Measurements from ENCODE around the gene HTD2.
A peak's percentile ranks its signal among the peaks of the same experiment; 100 is the strongest.

Gene HTD2

DNA sequence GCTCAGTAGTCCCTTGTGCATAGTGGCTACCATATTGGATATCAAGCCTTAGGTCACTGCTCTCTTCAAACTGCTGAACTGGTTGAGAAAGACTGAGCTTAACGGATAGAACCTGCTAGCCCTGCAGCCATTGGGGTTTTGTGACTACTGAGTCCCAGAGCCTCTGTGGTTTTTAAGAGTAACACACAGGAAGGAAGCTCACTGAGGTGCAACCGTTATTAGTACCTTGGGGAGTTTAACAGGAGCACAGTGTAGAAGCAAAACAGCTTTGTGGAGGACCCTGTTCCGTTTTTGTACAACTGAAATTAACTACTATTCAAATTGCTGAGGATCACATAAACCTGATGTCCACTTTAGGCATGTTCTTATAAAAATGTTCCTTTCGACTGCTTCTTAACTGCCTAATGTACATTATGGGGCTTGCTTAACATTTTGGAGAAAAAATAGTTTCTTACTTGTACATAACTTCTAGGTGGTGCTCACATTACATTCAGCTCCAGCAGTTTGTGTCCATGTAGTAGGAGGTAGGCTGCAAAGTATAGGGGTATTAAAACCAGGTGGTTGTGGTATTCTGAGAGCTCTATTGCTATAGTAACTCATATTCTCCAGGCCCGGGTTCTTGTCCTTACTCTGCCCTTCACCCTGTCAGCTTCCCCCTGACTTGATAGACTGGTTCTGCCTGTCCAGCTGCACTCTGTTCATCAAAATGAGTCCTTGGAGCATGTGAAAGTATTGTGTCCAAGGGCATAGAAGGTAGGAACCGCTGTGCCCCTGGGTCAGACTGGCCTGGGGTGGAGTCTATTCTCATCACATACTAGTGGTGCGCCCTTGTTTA, 43.7 kb downstream of the HTD2 start:
- no peak for DNase-seq (ENCODE audit: low read depth)
- no peak for TF ChIP-seq CTCF (conservative IDR thresholded peaks at IDR 0.05; ENCODE audit: low read depth, low read length)

DNA sequence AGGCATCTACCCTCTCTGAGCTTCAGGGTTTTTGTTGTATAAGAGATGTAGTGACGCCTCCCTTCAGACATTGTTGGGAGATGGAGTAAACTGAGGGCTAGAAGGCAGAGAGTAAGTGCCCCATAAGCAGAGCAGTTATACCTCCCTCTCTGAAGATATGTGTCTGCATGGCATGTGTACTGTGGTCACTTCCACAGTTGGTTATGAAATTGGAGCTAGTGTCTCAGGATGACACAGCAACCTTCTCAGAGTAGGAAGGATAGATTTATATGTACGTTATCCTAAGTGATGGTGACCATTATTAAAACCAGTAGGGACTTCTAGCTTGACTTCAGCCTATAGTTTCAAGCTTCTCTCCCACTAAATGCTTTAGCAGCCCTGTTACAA, 44.3 kb downstream of the HTD2 start:
- no peak for TF ChIP-seq CTCF (conservative IDR thresholded peaks at IDR 0.05; ENCODE audit: low read depth, low read length)
- no peak overlapping the region for H3K4me3 ChIP-seq (ENCODE audit: low read depth, low read length)
- DNase-seq (ENCODE audit: low read depth): peak; percentile 49

More for the DNA sequence above, 43.7 kb downstream of the HTD2 start:
- no peak overlapping the region for H3K4me3 ChIP-seq (ENCODE audit: low read depth, low read length)

- no peak for TF ChIP-seq CTCF (conservative IDR thresholded peaks at IDR 0.05; ENCODE audit: low read depth, low read length)
- no peak overlapping the region for H3K4me3 ChIP-seq (ENCODE audit: low read depth, low read length)
- DNase-seq (ENCODE audit: low read depth): no peak
These were observed 45.6 kb downstream of the HTD2 start for GRCh38 chr3:58351920-58352319.

DNA sequence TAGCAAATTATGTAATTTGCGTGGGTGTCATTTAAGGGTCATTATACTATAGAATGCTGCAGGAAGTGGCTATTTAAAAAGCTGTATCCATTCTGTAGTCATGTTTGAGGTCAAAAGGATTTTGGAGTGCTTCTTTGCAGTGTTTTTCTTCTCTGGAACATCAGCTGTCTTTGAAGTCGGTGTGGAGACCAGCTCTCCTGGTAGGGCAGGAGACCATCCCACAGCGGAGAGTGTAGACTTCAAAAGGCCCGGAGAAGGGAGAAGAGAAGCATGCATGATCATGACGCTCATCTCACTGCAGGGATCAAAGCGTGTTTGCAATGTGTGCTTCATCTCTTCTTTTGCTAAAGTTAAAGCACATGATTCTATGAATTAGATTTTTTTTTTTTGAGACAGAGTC, 46.3 kb downstream of the HTD2 start:
- H3K4me3 ChIP-seq (ENCODE audit: low read depth, low read length): no peak overlapping the region
- TF ChIP-seq CTCF (conservative IDR thresholded peaks at IDR 0.05; ENCODE audit: low read depth, low read length): no peak
- peak; percentile 43 for DNase-seq (ENCODE audit: low read depth)

DNA sequence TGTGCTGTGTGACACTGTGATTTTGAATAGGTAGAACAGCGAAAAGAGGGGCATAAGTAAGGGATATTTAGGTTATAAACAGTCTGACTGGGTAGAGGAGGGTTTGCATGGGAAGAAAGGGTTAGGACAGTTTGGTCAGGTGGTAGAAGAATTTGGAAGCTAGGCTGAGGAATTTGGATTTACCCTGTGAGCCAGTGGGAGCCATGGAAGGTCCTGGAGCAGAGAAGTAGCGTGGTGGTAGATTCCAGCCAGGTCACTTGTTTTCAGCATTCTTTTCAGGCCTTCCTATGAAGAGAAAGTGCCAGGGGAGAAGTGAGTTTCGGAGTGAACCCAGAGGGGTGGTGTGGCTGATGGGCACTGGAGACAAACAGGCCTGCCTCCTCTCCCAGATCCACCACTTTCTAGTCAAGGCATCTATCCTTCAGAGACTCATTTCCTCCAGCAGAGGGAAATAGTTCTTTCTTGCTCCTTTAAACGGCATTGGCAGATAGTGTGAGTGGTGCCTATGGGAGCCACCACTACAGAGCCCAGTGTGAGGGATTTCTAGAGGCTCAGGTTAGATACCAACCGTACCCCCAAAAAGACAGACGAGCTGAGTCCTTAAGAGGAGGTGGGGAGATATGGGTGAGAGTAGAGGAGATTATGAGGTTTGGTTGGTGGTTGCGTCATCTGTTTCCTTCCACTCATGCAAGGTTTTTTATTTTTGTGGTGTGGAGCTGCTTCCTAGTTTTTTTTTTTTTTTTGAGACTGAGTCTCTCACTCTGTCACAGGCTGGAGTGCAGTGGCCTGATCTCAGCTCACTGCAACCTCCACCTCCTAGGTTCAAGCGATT, 47.6 kb downstream of the HTD2 start:
- TF ChIP-seq CTCF (conservative IDR thresholded peaks at IDR 0.05; ENCODE audit: low read depth, low read length): peak; percentile 38
- DNase-seq (ENCODE audit: low read depth): peak; percentile 39
- no peak overlapping the region for H3K4me3 ChIP-seq (ENCODE audit: low read depth, low read length)

DNA sequence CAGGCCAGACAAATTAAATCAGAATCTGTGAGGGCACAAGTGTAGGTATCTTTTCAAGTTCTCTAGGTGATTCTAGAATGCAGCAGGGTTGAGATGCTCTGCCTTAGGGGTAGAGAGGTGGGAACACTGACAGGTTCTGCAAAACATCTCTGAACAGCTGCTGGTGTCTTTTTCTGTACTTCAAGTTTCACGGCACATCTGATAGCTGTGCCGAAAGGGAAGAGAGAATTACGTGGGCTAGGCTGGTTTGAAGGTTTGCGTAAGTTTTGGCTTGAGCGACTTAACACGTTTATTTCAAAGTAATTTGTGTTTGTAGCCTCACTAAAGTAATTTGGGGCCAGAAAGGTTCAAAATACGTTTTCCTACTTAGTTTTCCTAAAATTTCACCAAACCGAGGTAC, 48.9 kb downstream of the HTD2 start:
- no peak for TF ChIP-seq CTCF (conservative IDR thresholded peaks at IDR 0.05; ENCODE audit: low read depth, low read length)
- no peak for DNase-seq (ENCODE audit: low read depth)

More for the DNA sequence above, 48.9 kb downstream of the HTD2 start:
- no peak overlapping the region for H3K4me3 ChIP-seq (ENCODE audit: low read depth, low read length)
